Neuronal stem cell (in vitro differentiated cells): ENCODE results near the gene ALKBH3.

Experiments used
- DNase-seq: peaks from one replicate; pipeline ENCODE4 v3.0.0-alpha.2; 2013; ENCODE audit warnings: low spot score
- H2AFZ ChIP-seq: one replicate; pipeline ENCODE4 v1.6.1; 2013; ENCODE audit warnings: mild to moderate bottlenecking, low read length, inconsistent platforms
- H2AK5ac ChIP-seq: 2 replicates; pipeline ENCODE4 v1.6.1; 2013; ENCODE audit warnings: low read depth, mild to moderate bottlenecking, inconsistent platforms, low read length, moderate library complexity, mixed read lengths
- H2BK120ac ChIP-seq: 2 replicates; pipeline ENCODE4 v1.6.1; 2013; ENCODE audit warnings: low read depth, mild to moderate bottlenecking, inconsistent platforms, low read length, moderate library complexity, mixed read lengths
- H2BK12ac ChIP-seq: one replicate; pipeline ENCODE4 v1.6.1; 2013; ENCODE audit warnings: low read length, inconsistent platforms
- H2BK15ac ChIP-seq: 2 replicates; pipeline ENCODE4 v1.6.1; 2013; ENCODE audit warnings: mild to moderate bottlenecking, low read length, inconsistent platforms, mixed read lengths
- H2BK5ac ChIP-seq: one replicate; pipeline ENCODE4 v1.6.1; 2013; ENCODE audit warnings: inconsistent platforms, mild to moderate bottlenecking, low read length, moderate library complexity
- H3K14ac ChIP-seq: one replicate; pipeline ENCODE4 v1.6.1; 2013; ENCODE audit warnings: low read length, inconsistent platforms
- H3K18ac ChIP-seq: 2 replicates; pipeline ENCODE4 v1.6.1; 2013; ENCODE audit warnings: low read length, inconsistent platforms
- H3K23ac ChIP-seq: 2 replicates; pipeline ENCODE4 v1.6.1; 2013; ENCODE audit warnings: low read depth, mild to moderate bottlenecking, mixed read lengths, low read length, inconsistent platforms; ENCODE audit not compliant: poor library complexity
- H3K27ac ChIP-seq: replicated peaks from 3 replicates; pipeline ENCODE4 v1.5.1; 2013; ENCODE audit warnings: low read length, inconsistent platforms
- H3K27me3 ChIP-seq, 3 experiments: 2 replicates each; pipeline ENCODE4 v1.6.1; 2013; ENCODE audit warnings: low read length in 3 of 3, mild to moderate bottlenecking in 2 of 3, inconsistent platforms in 1 of 3, low read depth in 1 of 3, mixed read lengths in 1 of 3, moderate library complexity in 1 of 3; ENCODE audit not compliant: control insufficient read depth in 3 of 3, insufficient read depth in 3 of 3
- H3K36me3 ChIP-seq, 2 donors: replicated peaks in 1 of 2; 2 replicates each; pipeline ENCODE4 v1.6.1; 2013; ENCODE audit warnings: low read length in 2 of 2; ENCODE audit not compliant: control insufficient read depth in 2 of 2, insufficient read depth in 2 of 2
- H3K4ac ChIP-seq: 2 replicates; pipeline ENCODE4 v1.6.1; 2013; ENCODE audit warnings: inconsistent platforms, mild to moderate bottlenecking, low read length, moderate library complexity
- H3K4me1 ChIP-seq, 2 donors: 1 replicate in 1 of 2; 2 replicates in 1 of 2; pipeline ENCODE4 v1.6.1; 2013; ENCODE audit warnings: low read length in 2 of 2, low read depth in 1 of 2; ENCODE audit not compliant: control insufficient read depth in 2 of 2, insufficient read depth in 1 of 2
- H3K4me2 ChIP-seq: one replicate; pipeline ENCODE4 v1.6.1; 2013; ENCODE audit warnings: mild to moderate bottlenecking, low read length, inconsistent platforms; ENCODE audit not compliant: insufficient read depth, poor library complexity, severe bottlenecking
- H3K4me3 ChIP-seq, 2 donors: 2 replicates each; pipeline ENCODE4 v1.5.1; 2013; ENCODE audit warnings: low read length in 2 of 2, mild to moderate bottlenecking in 2 of 2, inconsistent platforms in 1 of 2, moderate library complexity in 1 of 2
- H3K79me1 ChIP-seq: one replicate; pipeline ENCODE4 v1.6.1; 2013; ENCODE audit warnings: low read depth, mild to moderate bottlenecking, inconsistent platforms, low read length, moderate library complexity
- H3K9ac ChIP-seq: one replicate; pipeline ENCODE4 v1.6.1; 2013; ENCODE audit warnings: mild to moderate bottlenecking, low read depth, low read length, inconsistent platforms; ENCODE audit not compliant: poor library complexity
- H3K9me3 ChIP-seq, 2 donors: replicated peaks in 1 of 2; 2 replicates each; pipeline versions ENCODE3 to v1.6.1; 2013; ENCODE audit warnings: low read length in 2 of 2, mild to moderate bottlenecking in 2 of 2, inconsistent platforms in 1 of 2, low read depth in 1 of 2, mixed read lengths in 1 of 2, moderate library complexity in 1 of 2; ENCODE audit not compliant: control insufficient read depth in 2 of 2, insufficient read depth in 1 of 2
- H4K8ac ChIP-seq: one replicate; pipeline ENCODE4 v1.6.1; 2013; ENCODE audit warnings: low read depth, mild to moderate bottlenecking, inconsistent platforms, low read length, moderate library complexity
- H4K91ac ChIP-seq: one replicate; pipeline ENCODE4 v1.6.1; 2013; ENCODE audit warnings: low read length, low read depth, mild to moderate bottlenecking, inconsistent platforms; ENCODE audit not compliant: poor library complexity
- WGBS, 2 donors: extraction: QIAGEN DNeasy Blood & Tissue Kit; methylation state at CpG; one replicate each; pipeline ENCODE4 v1.1.7; 2013; ENCODE audit warnings: missing lambda C conversion rate in 2 of 2, mixed read lengths in 1 of 2; ENCODE audit not compliant: insufficient read length in 2 of 2, insufficient replicate concordance in 1 of 2; ENCODE audit errors: extremely low coverage in 2 of 2; 5-methylcytosine and 5-hydroxymethylcytosine counted together

The ALKBH3 gene

GRCh38 chr11:43934601-43935423 lies 54.2 kb downstream of the ALKBH3 start:
- Histone ChIP-seq H2BK15ac (peak overlapping the region; percentile 42), H2AFZ (no peak overlapping the region), H3K36me3 (no peaks in the 10 kb centered on the region), H3K23ac (peak overlapping the region; percentile 7), H3K18ac (peak overlapping the region; percentile 11), H3K4me2 (no peak overlapping the region), H3K27me3 (peaks cover 0 to 23% (median 0%) of the 10 kb centered on the region in 3 experiments), H3K4me1 (peaks cover 15 to 24% of the 10 kb centered on the region in 2 donors), H2BK5ac (peak overlapping the region; percentile 1), H3K9ac (no peak overlapping the region), H3K27ac (no peak overlapping the region), H3K9me3 (no peaks in the 10 kb centered on the region), H3K14ac (peak overlapping the region; percentile 42), H3K79me1 (no peaks in the 10 kb centered on the region), H3K4me3 (no peak overlapping the region), H3K4ac (no peak overlapping the region), H2BK120ac (no peak overlapping the region), H4K91ac (no peak overlapping the region), H2AK5ac (peak overlapping the region; percentile 8), H2BK12ac (no peak overlapping the region), H4K8ac (no peak overlapping the region)
- WGBS, 2 donors: no CpG with 5 or more reads among the region's 14 CpGs
- DNase-seq: no peak

GRCh38 chr11:43935424-43935979 lies 54.9 kb downstream of the ALKBH3 start:
- WGBS, 2 donors: no CpG with 5 or more reads among the region's 7 CpGs
- H2BK5ac ChIP-seq: peak overlapping the region; percentile 1

GRCh38 chr11:43936076-43936475 lies 55.4 kb downstream of the ALKBH3 start:
- Histone ChIP-seq H3K14ac (no peak overlapping the region), H3K9me3 (no peaks in the 10 kb centered on the region), H2BK12ac (no peak overlapping the region), H3K4ac (no peak overlapping the region), H3K4me3 (no peak overlapping the region), H2BK120ac (no peak overlapping the region), H4K91ac (no peak overlapping the region), H2AK5ac (no peak overlapping the region), H3K27me3 (peaks cover 0 to 29% (median 0%) of the 10 kb centered on the region in 3 experiments), H2AFZ (no peak overlapping the region), H2BK5ac (no peak overlapping the region), H3K27ac (no peak overlapping the region), H3K23ac (peak overlapping the region; percentile 18), H2BK15ac (no peak overlapping the region), H3K18ac (no peak overlapping the region), H3K36me3 (no peaks in the 10 kb centered on the region), H3K9ac (no peak overlapping the region), H3K4me2 (no peak overlapping the region), H4K8ac (no peak overlapping the region), H3K4me1 (peaks cover 13 to 19% of the 10 kb centered on the region in 2 donors), H3K79me1 (no peaks in the 10 kb centered on the region)
- no peak for DNase-seq
- WGBS, 2 donors: no CpG with 5 or more reads among the region's 7 CpGs

More at GRCh38 chr11:43935424-43935979, 54.9 kb downstream of the ALKBH3 start:
- Histone ChIP-seq H3K9ac (no peak overlapping the region), H3K4me2 (no peak overlapping the region), H2BK15ac (no peak overlapping the region), H3K27me3 (peaks cover 0 to 23% (median 0%) of the 10 kb centered on the region in 3 experiments), H2BK12ac (peak overlapping the region; percentile 43), H3K79me1 (no peaks in the 10 kb centered on the region), H3K27ac (no peak overlapping the region), H3K4me1 (peaks cover 15 to 24% of the 10 kb centered on the region in 2 donors), H2BK120ac (no peak overlapping the region), H3K4me3 (no peak overlapping the region), H3K4ac (no peak overlapping the region), H3K9me3 (no peaks in the 10 kb centered on the region), H3K18ac (peak overlapping the region; percentile 11), H3K14ac (no peak overlapping the region), H3K36me3 (no peaks in the 10 kb centered on the region), H4K8ac (no peak overlapping the region), H2AFZ (no peak overlapping the region), H3K23ac (peak overlapping the region; percentile 18), H2AK5ac (no peak overlapping the region), H4K91ac (no peak overlapping the region)
- no peak for DNase-seq
